ENCODE results near the gene PTPN9. TPM values are rescaled to one million over a fixed set of nuclear protein-coding genes. Genes with fewer than 3 reads are reported as not detected.
A peak's percentile ranks its signal among the peaks of the same experiment; 100 is the strongest.
"Not testable (repeated sequence)": the region's sequence is repeated elsewhere in the genome, so short reads cannot be mapped to it uniquely, and the experiment has no call there.

The PTPN9 gene
- total RNA-seq, 4 donors from 2014 or later = 8.6 to 24.5 (median 13.3) TPM

DNA sequence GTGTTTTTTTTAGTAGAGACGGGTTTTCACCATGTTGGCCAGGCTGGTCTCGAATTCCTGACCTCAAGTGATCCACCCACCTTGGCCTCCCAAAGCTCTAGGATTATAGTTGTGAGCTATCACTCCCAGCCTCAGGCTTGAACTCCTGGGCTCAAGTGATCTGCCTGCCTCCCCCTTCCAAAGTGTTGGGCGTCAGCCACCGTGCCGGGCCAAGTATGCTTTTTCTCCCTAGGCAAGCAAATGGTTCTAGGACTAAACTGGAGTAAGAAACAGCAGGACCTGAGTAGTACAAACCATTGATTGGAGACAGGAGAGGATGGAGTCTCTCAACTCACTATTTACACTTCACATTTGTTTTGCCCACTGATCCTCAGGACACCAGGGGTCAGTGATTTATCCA, 4.6 kb upstream of the PTPN9 start:
- Histone ChIP-seq H3K27ac (no peak overlapping the region), H3K4me1 (peaks cover 5% of the 10 kb centered on the region), H3K27me3 (no peaks in the 10 kb centered on the region), H3K4me3 (no peak overlapping the region), H3K9me3 (no peaks in the 10 kb centered on the region), H3K36me3 (no peaks in the 10 kb centered on the region)
- WGBS = 23% methylated on average over 5 of the region's 5 CpGs
- DNase-seq (ENCODE audit: low spot score in 2 of 2) = no peak
- TF ChIP-seq POLR2AphosphoS5 (IDR thresholded peaks at IDR 0.05) = no peak
- no peak for TF ChIP-seq POLR2A (IDR thresholded peaks at IDR 0.05)
- no peak for TF ChIP-seq EP300 (IDR thresholded peaks at IDR 0.05)
- TF ChIP-seq, protein P1, sequence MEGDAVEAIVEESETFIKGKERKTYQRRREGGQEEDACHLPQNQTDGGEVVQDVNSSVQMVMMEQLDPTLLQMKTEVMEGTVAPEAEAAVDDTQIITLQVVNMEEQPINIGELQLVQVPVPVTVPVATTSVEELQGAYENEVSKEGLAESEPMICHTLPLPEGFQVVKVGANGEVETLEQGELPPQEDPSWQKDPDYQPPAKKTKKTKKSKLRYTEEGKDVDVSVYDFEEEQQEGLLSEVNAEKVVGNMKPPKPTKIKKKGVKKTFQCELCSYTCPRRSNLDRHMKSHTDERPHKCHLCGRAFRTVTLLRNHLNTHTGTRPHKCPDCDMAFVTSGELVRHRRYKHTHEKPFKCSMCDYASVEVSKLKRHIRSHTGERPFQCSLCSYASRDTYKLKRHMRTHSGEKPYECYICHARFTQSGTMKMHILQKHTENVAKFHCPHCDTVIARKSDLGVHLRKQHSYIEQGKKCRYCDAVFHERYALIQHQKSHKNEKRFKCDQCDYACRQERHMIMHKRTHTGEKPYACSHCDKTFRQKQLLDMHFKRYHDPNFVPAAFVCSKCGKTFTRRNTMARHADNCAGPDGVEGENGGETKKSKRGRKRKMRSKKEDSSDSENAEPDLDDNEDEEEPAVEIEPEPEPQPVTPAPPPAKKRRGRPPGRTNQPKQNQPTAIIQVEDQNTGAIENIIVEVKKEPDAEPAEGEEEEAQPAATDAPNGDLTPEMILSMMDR (IDR thresholded peaks at IDR 0.05) = no peak

DNA sequence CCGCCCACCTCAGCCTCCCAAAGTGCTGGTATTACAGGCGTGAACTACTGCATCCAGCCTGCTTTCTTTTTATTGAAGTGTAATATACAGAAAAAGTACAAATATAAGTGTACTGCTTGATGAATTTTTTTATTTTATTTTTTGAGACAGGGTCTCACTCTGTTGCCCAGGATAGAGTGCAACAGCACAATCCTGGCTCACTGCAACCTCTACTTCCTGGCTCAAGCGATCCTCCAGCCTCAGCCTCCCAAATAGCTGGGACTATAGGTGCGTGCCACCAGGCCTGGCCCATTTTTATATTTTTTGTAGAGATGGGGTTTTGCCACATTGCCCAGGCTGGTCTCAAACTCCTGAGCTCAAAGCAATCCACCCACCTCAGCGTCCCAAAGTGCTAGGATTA, 3.8 kb upstream of the PTPN9 start:
- H3K36me3 ChIP-seq; H3K27me3 ChIP-seq; H3K9me3 ChIP-seq; H3K27ac ChIP-seq; DNase-seq (ENCODE audit: low spot score in 2 of 2); H3K4me3 ChIP-seq; H3K4me1 ChIP-seq: not testable (repeated sequence)
- 96% methylated on average over 5 of the region's 5 CpGs for WGBS

DNA sequence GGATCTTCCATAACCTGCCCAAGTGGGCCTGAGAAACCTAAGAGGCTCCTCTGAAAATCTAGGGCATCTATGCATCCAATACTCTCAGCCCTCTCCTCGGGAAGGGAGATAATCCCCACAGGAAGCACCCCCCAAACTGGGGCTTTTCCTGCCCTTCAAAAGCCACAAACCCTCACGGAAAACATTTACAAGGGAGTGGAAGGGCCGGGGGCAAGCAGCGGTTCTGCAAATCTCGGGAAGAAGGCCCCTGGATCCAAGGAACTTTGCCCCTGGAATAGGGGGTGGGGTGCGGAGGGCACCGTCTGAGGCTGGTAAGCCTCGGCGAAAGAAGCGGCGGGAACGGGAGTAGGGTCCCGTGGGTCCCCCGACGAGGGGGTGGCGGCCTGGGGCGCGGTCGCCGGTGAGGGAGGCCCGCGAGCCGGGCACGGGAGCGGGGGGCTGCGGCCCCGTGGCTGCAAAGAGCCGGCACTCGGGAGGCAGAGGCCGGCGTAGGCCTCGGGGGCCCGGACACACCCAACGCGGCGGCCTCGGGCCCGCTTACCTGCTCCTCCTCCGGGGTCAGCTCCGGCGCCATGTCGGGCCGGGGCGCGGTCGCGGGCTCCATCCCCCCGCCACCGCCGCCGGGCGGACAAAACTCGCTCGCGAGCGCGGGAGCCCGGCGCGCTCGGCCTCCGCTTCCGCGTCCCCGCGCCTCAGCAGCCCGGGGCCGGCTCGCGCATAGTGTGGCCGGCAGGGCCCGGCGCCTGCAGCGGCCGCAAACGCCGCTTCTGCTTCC, 755 bp downstream of the PTPN9 start:
- WGBS = 0% methylated on average over 27 of the region's 77 CpGs

DNA sequence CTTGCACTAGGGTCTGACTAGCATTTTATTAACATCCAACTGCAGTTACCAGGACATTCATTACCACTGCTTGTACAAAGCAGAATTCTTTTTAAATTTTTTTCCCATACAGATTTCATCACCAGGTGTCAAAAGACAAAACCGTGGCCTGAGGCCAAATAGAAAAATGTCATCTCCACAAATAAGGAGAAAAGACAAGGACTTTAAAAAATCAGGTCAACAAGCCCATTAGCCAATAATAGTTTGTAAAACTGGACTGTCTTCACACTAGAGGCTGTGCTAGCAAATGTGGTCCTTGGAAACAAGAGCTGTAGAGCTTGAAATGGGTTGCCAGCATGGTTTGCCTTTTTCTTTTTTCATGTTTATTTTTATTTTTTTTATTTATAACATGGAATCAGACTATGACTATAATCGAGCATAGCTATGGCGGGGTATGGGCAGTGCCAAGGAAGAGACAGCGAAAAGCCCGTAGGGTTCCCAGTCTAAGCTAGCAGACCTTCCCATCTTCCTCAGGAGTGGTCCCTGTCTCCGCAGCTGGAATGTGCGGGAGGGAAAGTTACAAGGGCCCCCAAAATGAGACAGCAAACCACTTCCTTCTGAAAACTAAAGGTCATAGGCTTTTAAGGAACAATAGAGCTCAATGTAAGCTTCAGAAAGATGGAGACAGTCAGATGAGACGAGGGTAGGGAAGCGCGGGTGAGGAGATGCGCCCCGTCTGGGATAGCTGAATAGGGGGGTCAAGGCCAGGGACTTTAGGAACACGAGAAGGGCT, 1.5 kb downstream of the PTPN9 start:
- peak overlapping the region; percentile 76 for H3K4me3 ChIP-seq
- TF ChIP-seq, protein P1 (IDR thresholded peaks at IDR 0.05) = no peak
- TF ChIP-seq POLR2AphosphoS5 (IDR thresholded peaks at IDR 0.05) (no peak), POLR2A (IDR thresholded peaks at IDR 0.05) (no peak), EP300 (IDR thresholded peaks at IDR 0.05) (no peak)
- no peaks in the 10 kb centered on the region for H3K27me3 ChIP-seq
- no peaks in the 10 kb centered on the region for H3K36me3 ChIP-seq
- peaks cover 27% of the 10 kb centered on the region for H3K4me1 ChIP-seq
- peak overlapping the region; percentile 87 for H3K27ac ChIP-seq
- H3K9me3 ChIP-seq = no peaks in the 10 kb centered on the region
- WGBS = 3% methylated on average over 13 of the region's 13 CpGs
- no peak for DNase-seq (ENCODE audit: low spot score in 2 of 2)

More for the DNA sequence above, 755 bp downstream of the PTPN9 start:
- Histone ChIP-seq H3K4me3 (peak overlapping the region; percentile 76), H3K36me3 (no peaks in the 10 kb centered on the region), H3K9me3 (no peaks in the 10 kb centered on the region), H3K27me3 (no peaks in the 10 kb centered on the region), H3K27ac (peak overlapping the region; percentile 87), H3K4me1 (peaks cover 22% of the 10 kb centered on the region)
- TF ChIP-seq POLR2AphosphoS5 (IDR thresholded peaks at IDR 0.05) (no peak), EP300 (IDR thresholded peaks at IDR 0.05) (no peak)
- DNase-seq (ENCODE audit: low spot score in 2 of 2) = peak in 1 of 2 donors; percentile 63

DNA sequence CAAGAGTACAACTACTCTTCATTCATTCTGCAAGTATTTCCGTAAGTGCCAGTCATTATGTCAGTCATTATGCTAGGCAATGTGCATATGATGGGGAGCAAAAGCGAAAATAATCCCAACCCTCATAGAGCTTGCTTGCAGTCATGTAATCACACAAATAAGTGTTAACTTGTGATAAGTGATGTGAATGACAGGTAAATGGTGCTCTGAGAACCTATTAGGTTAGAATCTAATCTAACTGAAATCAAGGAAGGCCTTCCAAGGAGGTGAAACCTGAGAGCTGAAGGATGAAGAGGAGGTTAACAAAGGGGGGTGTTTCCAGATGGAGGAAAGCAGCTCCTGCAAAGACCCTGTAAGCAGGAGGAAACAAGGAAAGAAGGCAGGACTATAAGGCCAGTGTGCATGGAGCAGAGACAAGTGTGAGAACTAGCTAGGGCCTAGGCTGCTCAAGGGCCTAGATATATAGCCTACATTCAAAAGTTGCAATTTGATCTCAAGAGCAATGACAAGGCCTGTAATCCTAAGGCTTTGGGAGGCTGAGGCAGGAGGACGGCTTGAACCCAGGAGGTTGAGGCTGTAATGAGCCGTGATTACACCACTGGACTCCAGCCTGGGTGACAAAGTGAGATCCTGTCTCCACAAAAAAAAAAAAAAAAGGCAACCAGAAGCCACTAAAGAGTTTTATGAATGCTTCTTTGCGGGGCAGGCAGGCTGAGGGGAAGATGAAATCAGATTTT, 5.3 kb downstream of the PTPN9 start:
- Histone ChIP-seq H3K36me3 (no peaks in the 10 kb centered on the region), H3K4me3 (no peak overlapping the region), H3K27ac (no peak overlapping the region), H3K27me3 (no peaks in the 10 kb centered on the region), H3K4me1 (peaks cover 31% of the 10 kb centered on the region), H3K9me3 (no peaks in the 10 kb centered on the region)
- TF ChIP-seq, protein P1 (IDR thresholded peaks at IDR 0.05) = no peak
- TF ChIP-seq EP300 (IDR thresholded peaks at IDR 0.05) = no peak
- 95% methylated on average over 5 of the region's 5 CpGs for WGBS
- DNase-seq (ENCODE audit: low spot score in 2 of 2) = no peak

Measured in suprapubic skin (tissue), 4 donors.